Amygdala (tissue), 56 donors: ENCODE data around the gene SDCCAG8.
A peak's percentile ranks its signal among the peaks of the same experiment; 100 is the strongest.

ENCODE experiments used
- DNase-seq, 56 donors: peaks; one replicate each; lab custom pipeline; 2025; lab: John Stamatoyannopoulos, UW

The SDCCAG8 gene

DNA sequence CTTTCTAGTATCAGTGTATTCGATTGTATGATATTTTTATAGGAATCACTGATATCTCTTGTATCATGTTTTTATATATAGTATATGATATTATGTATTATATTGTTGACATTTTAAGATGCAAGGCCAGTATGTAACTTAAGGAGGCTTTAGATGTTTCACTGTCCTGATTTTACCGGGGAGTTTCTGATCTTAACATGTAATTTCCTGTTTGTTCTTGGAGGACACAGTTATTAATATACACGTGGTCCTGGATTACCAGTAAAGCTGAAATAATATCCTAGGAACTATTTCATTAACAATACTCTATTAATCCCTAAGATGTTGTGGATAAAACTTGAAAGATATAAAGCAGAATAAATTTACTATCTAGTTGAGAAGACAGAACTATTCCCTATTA, 19.5 kb downstream of the SDCCAG8 start:
- DNase-seq, result no peak

DNA sequence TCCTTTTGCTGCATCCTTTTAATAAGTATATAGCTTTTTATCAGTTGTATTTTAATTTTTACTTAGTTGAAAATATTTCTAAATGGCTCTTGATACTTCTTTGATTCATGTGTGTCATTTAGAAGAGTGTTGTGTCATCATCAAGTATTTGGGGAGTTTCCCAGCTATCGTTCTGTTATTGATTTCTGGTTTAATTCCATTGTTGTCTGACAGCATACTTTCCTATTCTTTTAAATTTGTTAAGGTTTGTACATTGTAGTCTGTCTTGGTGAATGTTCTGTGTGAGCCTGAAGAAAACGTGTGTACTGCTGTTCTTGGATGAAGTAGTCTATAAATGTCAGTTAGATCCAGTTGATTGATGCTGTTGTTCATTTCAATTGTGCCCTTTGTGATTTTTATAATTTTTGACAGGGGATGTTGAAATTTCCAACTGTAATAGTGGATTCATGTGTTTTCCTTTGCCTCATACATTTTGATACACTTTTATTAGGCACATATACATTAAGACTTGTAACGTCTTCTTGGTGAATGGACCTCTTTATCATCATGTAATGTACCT, 24.8 kb downstream of the SDCCAG8 start:
- no peak for DNase-seq

GRCh38 chr1:243281672-243282071, 25.8 kb downstream of the SDCCAG8 start:
- DNase-seq, result no peak

- DNase-seq, result no peak
Measured at GRCh38 chr1:243286409-243287122, 30.7 kb downstream of the SDCCAG8 start.

DNA sequence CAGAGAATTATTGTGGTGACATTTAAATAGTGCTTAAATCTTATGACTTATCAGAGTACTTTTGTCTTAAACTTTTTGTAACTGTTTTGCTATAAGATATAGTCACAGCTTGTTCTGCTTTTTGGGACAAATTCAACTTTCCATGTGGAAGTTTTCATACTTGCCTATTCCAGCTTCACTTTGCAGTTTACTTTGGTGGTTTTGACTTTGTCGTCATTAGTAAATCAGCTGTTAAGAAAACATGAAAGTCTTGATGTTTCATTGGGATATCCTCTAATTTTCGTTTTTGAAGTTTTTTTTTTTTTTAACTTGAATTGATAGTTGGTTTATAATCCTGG, 31.3 kb downstream of the SDCCAG8 start:
- DNase-seq, result no peak

DNA sequence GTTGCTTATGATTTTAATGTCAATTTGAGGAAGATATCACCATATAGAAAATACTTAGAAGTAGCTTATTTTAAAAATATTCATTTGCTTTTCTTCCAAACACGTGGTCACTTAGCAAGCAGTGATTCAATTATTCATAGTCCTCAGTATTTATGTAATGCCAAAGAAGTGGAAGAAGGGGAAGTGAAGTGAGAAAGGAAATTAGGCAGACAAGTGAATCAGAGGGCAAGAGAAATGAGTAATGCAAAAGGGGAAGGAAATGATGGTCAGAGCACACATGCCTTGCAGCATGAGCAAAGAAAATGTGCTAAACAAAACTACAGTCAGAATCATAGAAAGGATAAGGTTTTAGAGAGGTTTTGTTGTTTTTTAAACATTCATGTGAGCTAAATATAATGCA, 31.8 kb downstream of the SDCCAG8 start:
- peak in 1 of 56 donors; percentile 21 for DNase-seq

DNA sequence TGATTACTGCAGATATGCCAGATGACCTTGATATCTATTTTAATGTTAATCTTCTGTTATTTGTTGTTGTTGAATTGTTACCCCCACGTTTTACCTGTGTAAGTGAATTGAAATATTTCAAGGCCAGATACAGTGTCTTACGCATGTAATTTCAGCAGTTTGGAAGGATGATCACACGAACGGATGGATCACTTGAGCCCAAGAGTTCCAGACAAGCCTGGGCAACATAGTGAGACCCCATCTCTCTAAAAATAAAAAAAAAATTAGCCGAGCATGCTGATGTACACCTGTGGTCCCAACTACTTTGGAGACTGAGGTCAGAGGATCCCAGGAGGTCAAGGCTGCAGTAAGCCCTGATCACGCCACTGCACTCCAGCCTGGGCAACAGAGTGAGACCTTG, 32.2 kb downstream of the SDCCAG8 start:
- no peak for DNase-seq

DNA sequence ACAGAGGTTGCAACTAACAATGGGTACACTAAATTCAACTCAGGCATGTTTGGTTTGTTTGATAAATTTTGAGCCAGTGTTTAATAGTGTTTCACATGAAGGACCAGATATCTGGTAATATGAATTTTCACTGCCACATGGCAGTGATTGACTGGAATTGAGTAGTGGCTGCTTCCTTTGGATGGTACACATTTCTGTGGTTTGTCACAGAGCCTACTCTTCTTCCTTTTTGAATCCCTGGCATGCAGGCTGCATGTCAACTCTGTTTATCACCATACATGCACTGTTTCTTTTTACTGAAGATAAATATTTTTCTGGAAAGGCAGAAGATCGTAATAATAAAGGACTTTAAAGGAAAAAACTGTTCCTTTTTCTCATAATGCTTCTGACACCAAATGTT, 35.5 kb downstream of the SDCCAG8 start:
- no peak for DNase-seq

- no peak for DNase-seq
Measured at GRCh38 chr1:243292117-243292516, 36.3 kb downstream of the SDCCAG8 start.

- DNase-seq, result no peak
Measured at GRCh38 chr1:243293941-243294722, 38.3 kb downstream of the SDCCAG8 start.

GRCh38 chr1:243294723-243295121, 38.9 kb downstream of the SDCCAG8 start:
- DNase-seq, result no peak

DNA sequence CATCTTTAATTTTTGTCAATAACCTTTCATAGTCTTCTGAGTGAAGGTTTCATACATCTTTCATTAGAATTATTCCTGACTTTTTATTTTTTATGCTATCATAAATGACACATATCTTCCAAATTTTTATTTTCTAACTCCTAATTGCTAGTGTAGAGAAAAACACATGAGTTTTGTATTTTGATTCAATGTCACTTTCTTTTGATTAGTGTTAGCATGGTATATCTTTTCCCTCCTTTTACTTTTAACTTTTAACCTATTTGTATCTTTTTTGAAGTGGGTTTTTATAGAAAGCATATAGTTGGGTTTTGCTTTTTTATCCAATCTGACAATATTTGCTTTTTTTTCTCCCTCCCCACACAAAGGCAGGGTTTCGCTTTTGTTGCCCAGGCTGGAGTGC, 43.2 kb downstream of the SDCCAG8 start:
- no peak for DNase-seq

GRCh38 chr1:243301059-243301458, 45.2 kb downstream of the SDCCAG8 start:
- no peak for DNase-seq

- no peak for DNase-seq
Measured at GRCh38 chr1:243311809-243312208, 56.0 kb downstream of the SDCCAG8 start.

DNA sequence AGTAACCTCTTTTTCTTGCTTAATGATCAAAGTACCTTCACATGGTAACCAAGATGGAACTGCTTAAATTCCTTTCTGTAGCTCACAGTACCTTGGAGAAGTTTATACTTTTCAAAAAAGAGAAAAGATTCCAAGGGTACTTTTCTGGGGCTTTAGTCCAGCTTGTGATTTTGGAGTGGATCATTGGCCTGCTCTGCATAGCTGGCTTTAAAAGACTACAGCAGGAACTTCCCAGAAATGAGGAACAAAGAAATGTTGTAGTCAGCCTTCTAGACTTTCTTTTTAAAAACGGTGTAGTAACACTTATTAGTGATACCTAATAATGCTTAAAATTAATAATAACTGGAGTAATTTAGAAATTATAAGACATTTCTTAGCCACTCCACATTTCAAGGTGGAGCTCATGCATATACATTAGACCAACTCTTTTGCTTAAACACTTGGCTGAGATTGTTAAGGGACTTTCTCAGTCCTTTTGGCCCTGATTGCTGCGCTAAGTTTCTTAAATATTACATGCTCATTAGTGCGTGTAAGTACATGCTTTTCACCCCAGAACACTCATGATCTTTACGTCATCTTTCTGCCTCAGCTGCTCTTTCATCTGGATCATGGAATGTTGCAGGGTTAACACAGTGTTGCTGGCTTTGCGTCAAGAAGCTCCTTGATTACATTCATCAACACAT, 57.3 kb downstream of the SDCCAG8 start:
- DNase-seq, result no peak

GRCh38 chr1:243313635-243314536, 58.0 kb downstream of the SDCCAG8 start:
- DNase-seq, result peak in 5 of 56 donors; percentile 1 to 11 (median 4)

DNA sequence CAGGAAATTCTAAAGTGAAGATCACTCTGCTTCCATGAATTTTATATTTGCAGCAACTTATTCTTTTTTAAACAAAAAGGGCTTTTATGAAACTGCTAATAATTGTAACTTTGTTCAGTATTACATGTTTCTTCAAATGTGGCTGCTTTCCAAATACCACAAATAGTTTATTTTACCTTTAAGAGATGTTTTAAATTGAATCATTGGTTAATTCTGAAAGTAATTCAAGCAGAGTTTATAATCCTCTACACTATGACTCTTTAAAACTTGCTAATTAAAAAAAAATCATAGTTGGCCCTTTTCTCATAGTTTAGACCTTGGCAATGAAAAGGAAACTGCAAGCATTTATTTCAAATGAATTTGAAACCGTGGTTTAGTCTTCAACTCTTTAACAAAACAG, 59.6 kb downstream of the SDCCAG8 start:
- DNase-seq, result no peak

DNA sequence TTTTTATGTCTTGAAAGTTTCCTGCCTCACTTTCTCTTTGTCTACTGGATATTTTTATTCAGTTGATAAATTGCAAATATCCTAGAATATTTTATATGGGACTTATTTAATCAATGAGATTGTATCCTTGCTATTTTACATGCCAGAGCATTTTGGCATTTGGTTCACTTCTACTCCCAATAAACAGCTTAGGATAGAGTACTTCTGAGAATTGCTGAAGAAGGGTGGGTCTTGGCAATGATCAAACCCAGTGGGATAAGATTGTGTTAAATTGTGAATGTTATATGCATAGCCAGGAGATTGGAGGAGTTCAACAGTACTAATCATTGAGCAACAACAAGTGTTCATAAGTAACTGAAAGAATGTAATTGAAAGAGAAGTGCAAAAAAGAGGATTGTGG, 60.1 kb downstream of the SDCCAG8 start:
- no peak for DNase-seq

DNA sequence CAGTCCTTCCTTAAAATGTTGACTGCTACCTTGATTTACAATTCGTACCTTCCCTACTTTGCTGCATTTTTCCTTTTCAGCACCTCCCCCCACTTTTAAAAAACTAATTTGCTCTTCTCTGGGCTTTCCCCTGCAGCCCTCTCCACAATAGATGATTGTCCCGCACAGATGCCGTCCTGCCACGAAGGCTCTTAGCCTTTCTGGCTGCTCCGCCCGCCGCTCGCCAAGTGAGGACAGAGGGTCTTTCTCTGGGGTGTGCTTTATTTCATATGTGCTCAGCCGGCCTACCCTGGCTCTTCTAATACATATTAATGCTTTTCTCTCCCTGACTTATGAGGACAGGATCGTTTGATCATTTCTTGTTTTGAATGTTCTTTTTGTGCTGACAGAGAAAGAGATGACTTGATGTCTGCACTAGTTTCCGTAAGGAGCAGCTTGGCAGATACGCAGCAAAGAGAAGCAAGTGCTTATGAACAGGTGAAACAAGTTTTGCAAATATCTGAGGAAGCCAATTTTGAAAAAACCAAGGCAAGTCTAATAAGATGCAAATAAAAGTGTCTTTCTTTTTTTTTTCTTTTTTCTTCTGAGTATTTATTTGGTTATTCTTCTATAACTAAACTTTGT, 60.6 kb downstream of the SDCCAG8 start:
- peak in 53 of 56 donors; percentile 9 to 91 (median 67) for DNase-seq

DNA sequence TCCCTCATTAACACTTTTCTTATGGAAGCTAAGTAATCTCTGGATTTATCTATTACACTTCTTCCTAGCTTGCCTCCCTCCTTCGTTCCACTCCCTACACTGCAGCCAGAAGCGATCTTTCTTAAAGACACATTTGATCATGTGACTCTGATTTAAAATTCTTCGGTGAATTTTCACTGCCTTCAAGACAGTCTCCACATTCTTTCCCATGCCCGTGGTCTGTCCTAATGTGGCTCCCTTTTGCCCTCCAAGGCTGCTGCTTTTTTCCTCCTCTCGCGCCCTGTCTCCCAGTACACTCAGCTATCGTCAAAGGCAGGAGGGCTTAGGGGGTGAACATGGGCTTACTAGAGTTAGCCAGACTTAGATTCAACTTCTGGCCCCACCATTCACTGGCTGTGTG, 64.4 kb downstream of the SDCCAG8 start:
- DNase-seq, result no peak
